Measurements from ENCODE around the gene C2CD5.
"Not testable (repeated sequence)": the region's sequence is repeated elsewhere in the genome, so short reads cannot be mapped to it uniquely, and the experiment has no call there.

The C2CD5 gene

DNA sequence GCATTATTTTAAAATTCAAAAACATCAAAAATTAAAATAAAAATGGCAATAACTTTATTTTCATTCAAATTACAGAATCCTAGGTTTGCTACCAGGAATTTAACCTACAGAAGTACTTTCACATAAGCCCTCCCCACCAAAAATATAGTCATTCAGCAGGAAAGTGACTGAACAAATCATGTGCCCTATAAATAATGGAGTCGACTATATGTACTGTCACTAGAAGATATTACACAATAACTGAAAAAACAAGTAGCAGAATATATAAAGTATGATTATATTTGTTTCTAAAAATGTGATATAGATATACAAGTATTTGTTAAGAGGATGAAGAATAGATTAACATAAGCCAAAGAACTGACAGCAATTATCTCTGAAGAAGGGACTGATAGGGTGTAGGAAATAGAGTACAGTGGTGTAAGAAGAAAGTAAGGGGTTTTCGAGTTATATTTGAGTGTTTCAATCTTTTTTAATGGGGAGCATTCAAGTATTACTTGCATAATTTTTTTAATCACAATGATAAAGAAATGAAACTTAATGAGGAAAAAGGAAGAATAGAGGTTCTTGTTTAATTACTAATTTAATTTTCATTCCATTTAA lies 7.9 kb downstream of the C2CD5 start:
- no peak for DNase-seq

DNA sequence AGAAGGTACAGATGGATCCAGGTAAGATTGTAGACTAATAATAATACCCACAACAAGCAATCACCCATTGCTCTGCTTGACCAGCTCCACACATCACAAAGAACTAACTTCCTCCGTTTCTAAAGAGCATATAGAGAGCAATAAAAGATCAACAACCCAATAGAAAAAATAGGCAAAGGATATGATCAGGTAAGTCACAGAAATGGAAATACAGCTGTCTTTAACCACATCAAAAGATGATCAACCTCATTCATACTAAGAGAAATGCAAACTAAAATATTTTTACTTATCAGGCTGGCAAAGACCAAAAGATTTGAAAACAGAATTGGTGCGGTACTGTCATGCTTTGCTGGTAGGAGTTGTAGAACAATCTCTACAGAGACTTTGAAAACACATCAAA lies 8.9 kb downstream of the C2CD5 start:
- DNase-seq: peak; percentile 10

DNA sequence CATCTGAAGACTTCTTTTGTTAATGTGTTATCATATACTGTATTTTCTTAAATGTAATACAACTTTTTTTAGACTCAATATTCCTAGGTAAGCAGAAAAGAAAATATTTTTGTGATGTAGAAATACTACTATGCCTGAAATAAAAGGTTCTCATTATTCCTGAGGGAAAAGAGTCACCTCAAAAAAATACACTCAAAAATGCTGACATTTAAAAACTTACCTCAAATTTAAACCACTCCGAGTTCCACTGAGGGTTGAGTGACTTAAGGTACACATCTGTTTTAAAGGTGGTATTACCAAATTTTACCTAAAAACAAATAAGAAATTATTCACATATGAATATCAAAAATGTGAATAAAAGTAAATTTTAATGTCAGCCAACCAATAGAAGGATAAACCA lies 9.3 kb downstream of the C2CD5 start:
- DNase-seq: no peak

DNA sequence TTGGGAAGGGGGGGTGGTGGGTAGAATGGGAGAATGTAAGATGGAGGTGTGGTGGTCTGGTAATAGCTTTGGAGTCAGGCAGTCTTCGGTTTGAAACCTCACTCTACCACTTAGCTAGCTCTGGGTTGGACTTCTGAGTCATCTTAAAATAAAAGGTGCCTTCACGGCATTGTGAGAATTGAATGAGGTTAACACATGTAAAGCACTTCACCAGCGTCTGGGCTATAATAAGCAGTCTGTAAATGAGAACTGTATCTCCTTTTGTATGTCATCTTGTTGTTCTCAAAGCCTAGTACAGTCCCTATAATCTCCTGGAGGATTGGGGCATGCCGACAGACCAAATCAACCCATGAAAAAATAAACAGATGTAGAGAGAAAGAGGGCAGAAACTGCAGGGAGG lies 11.2 kb downstream of the C2CD5 start:
- DNase-seq: no peak

DNA sequence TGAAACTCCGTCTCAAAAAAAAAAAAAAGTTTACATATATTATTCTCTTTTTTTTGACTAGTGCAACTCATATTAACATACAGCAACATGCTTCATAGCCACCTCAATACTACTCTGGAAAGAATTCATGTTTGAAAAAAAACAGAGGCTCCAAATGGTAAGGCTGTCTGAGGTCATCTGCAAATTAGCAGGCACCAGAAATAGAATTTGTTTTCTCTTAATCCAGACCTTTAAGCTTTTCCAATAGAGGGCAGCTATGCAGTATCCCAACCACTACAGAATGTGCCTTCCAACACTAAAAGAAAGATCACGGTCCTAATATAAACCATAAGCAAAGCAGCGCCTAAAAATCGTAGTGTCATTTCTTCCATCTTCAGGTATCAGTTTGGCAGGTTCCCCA lies 12.0 kb downstream of the C2CD5 start:
- DNase-seq: no peak

DNA sequence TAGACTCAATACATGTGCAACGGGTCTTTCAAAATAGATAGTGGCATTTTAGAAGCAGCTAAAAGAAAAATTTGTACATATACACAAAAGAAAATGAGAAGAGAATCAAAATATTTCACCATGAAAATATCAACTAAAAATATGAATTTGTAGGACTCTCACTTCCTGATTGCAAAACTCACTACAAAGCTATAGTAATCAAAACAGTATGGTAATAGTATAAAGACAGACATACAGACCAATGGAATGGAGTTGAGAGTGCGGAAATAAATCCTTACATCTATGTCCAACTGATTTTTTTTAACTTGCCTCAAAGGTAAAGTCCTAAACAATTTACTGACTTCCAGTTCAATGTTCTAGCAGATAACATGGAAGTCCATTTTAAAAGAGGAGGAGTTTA lies 13.1 kb downstream of the C2CD5 start:
- no peak for DNase-seq

DNA sequence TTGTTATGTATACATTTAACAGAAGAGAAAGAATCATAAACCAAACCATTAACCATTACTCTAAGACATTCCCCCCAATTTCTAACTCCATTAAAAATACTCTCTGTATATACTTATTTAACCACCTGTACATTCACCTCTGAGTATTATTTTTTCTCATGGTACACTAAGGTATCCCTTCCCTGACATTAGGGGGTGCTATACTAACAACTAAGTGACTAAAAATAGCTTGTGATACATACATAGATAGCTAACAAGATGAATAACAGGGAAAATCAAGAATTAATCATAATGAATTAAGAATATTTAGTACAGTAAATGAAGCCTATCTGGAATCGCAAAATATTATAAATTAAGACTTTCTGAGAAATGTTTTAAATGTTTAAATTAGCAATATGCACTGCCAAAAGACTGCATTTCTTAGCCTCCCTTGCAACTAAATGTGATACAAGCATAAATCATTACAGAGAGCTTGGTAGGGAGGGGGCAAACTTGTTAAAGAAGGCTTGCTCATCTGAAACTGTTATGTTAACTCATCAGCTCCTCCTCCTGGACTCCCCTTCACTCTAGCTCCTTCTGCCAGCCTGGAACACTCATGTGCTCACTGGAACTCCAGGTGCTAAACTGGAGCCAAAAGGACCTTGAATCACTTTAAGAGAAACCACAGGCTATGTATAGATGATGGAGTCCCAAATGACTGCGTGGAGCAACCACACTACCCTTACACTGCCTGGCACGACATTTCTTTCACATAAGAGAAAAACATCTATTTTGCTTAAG lies 14.9 kb downstream of the C2CD5 start:
- DNase-seq: peak; percentile 57

DNA sequence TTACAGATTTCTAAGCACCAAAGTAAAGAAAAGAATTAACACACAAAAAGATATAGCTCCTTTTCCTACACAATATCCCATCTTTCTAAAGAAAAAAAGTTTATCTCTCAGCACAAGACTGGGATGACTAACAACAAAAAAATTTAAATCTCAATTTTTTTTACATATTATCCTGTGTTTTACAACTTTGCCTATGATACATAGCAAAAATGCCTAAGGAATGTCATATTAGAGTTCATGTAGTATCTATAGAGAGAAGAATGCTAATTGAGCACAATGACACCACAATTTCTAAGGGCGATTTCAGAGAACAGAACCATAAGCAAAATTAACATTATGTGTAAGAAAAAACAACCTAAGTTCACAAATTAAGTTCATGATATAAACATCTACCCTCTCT lies 16.3 kb downstream of the C2CD5 start:
- no peak for DNase-seq

DNA sequence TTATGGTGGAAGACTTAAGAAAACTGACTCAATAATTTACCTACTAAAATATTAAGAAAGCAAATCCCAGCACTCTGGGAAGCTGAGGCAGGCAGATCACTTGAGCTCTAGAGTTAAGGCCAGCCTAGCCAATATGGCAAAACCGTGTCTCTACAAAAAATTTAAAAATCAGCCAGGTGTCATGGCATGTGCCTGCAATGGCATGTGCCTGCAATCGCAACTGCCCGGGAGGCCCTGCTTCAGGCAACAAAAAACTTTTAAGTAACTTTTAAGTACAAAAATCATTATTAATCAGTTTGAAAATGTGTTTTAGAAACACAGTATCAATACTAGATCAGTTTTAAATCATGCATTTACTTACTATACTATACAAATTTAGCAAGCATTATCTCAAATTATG lies 17.5 kb downstream of the C2CD5 start:
- DNase-seq: no peak

DNA sequence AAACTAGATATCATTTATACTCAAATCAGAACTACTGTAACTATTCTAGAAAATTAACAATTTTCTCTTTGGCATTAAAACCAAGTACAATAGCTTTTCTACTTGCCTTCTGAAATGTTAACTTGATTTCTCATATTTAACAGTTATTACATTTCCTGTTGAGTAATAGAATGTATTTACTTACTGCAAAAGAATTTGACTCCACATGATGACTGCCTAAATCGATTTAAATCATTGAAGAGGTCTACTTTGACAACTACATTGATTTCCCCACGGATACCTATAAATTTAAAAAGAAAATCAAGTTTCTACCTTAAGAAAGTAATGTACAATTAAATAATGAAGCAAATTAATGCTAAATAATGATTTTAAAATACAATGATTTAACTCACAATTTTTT lies 18.9 kb downstream of the C2CD5 start:
- no peak for DNase-seq

DNA sequence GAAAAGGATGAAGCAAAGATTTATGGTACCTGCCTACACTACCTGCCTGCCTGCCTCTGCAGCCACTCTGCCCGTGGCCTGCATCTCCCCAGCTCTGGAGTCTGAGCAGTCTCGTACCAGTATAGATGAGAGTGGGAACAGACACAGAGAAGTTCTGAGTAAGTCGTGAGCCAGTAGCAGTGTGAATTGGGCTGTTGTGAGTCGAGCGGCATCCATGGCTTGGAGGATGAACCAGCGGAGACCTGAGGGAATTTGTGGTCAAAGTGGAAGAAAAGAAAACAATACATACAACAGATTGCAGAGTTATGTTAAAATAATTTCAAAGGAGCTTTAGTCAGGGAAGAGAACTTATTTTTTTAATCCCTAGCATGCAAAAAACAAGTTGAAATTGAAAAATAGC lies 25.3 kb downstream of the C2CD5 start:
- DNase-seq: no peak

DNA sequence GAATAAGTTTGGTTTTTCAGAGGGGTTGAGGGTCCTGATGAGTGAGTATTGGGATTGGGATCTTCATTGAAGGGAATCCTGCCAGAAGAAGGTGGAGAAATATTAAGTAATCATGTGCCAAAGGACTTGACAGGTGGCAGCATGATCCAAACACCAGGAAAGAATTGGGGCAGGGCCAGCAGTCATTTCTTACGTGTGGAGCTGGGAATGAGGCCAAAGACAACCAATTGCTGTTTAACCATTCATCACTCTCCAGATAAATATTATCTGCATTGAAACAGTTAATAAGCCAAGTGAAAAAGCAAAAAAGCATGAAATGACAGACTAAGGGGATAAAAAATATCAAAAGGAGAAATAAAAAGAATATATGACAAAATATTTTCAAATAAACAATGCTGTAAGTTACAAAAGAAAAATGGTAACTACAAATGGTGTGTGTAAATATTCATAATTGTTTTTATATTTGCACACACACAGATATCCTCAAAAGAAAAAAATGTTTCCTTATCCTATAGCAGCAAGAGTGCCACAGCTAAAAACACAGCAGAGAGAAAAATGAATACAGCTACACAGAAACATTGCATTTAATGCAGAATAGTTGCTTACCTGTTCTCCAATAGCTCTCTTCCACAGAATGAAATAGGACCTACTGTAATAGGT lies 26.2 kb downstream of the C2CD5 start:
- DNase-seq: no peak

DNA sequence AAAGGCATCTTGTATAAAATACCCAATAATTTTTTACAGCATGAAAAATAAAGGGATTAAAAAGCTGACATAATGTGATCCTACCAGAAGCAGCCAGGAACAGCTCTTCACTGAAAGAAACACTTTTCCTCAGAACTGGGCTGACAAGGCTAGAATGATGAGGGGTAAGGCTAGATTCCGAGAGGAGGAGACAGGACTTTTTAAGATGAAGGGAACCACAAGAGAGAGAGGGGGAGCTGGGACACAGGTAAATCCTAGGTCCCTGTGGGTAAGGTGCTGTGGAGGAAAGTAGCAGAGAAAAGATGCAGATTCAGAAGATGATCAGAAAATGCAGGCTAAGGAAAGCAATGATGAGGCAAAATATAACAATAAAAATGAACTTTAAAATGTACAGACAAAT lies 29.5 kb downstream of the C2CD5 start:
- DNase-seq: no peak

DNA sequence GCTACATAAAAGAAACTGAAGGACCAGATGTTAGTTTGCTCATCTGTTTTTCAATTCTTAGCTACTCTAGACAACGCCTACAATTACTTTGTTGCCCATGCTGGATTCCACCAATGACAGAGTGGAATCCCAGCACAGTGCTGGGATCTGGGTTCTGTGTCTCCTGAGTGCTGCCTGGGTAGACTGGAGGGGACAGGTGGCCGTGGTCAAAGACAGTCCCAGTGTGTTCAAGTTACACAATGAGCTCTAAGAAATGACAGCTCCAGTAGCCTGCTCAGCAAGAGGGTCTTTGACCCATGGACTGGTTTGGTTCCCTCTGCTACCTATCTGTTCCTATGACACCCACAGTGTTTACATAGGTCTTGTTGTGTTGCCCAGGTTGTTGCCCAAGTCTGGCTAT lies 38.5 kb downstream of the C2CD5 start:
- DNase-seq: no peak

DNA sequence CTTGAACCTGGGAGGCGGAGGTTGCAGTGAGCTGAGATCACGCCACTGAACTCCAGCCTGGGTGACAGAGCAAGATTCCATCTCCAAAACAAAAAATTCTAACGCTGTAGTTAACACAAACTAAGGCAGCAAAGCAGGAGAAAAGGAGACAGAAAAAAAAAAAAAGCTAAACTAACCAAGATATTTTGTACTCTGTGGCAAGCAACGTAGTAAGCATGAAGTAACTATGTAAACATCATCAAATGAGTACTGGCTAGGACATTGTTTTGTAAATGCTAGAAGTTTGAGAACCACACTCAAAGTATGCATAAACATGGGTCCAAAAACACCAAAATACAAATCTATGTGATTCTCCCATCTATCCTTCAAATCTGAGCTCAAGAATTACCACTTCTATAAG lies 44.2 kb downstream of the C2CD5 start:
- DNase-seq: no peak

DNA sequence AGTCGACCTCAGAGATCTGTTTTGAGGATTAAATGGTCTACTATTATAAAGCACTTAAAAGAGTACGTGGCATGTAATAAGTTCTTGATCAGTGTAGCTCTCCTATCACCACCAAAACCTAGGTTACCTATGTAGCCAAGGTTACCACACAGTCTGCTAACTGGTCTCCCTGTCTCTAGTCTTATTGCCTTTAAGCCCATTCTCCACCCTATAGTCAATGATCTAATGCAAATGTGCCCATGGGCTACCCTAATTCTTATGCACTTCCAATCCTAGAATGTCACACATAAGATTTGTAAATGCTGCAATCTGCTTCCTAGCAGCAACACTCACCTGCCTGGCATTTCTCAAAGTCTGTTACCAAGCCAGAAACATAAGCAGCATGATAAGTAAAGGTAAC lies 44.9 kb downstream of the C2CD5 start:
- DNase-seq: no peak

DNA sequence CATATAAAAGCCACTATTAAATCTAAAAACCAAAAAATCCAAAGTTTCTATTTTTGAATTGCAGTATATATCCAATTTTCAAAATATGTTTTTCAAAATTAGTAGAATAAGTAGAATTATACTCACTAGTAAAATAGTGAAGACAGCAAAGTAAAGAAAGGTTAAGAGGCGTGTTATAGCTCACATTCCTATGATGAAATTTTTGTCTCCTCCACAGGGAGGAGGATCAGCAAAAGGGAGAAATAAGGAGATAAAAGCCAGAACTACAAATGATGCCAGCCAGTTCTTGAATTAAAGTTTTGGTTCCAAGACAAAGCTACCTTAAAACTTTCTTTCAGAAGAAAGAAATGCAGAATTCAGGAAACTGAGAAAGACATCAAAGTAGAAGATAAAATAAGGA lies 50.0 kb downstream of the C2CD5 start:
- no peak for DNase-seq

DNA sequence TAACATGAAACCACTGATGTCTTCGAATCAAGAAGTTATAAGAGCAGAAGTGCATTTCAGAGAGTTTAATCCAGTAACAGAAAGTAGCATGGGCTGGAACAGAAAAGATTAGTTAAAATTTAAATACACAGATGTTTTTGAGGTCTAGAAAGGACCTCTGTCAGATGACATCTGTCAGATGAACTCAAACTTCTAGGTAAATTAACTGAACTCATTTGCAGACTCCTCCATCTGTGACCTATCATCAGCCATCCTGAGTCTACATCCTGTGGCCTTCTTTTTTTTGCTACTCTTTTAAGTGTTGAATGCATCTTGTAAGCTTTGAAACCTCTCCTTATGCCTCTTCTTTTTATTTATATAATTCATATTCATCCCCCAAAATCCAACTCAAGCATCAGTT lies 53.3 kb downstream of the C2CD5 start:
- DNase-seq: no peak

DNA sequence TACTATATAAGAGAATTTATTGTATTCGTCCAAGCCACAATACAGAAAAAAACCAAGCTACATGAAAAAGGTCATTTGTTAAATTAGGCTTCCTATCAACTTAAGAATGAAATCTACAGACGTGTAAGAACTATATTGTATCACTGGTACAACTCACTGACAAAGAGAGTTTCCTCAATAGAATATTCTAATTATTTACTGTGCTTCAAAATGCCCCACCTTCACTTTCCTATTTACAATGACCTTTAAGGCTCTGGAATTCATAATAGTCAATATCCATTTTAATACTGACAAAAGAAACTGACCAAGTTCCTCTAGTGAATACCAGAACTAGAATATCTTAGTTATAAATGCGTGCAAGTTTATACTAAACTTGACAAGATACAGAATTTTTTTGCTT lies 55.9 kb downstream of the C2CD5 start:
- no peak for DNase-seq

DNA sequence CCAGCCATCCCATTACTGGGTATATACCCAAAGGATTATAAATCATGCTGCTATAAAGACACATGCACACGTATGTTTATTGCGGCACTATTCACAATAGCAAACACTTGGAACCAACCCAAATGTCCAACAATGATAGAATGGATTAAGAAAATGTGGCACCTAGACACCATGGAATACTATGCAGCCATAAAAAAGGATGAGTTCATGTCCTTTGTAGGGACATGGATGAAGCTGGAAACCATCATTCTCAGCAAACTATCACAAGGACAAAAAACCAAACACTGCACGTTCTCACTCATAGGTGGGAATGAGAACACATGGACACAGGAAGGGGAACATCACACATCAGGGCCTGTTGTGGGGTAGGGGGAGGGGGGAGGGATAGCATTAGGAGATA lies 56.7 kb downstream of the C2CD5 start:
- DNase-seq: not testable (repeated sequence)

DNA sequence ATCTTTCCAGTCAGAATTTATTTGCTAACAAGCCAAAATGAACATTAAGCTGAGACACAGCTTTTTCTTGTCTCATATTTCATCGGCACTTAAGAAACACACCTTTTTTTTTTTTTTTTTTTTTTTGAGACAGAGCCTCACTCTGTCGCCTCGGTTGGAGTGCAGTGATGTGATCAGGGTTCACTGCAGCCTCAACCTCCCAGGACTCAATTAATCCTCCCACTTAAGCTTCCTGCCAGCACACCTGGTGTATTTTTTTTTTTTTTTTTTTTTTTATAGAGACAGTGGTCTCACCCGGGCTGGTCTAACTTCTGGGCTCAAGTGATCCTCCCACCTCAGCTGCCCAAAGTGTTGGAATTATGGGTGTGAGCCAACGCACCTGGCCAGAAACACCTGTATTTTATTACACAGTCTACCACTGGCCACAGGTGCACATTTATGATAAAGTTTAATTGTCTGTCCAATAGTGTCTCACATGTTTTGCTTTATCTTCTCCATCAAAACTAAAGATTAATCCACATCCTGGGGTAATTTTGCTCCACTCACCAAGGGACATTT lies 62.7 kb downstream of the C2CD5 start:
- no peak for DNase-seq

DNA sequence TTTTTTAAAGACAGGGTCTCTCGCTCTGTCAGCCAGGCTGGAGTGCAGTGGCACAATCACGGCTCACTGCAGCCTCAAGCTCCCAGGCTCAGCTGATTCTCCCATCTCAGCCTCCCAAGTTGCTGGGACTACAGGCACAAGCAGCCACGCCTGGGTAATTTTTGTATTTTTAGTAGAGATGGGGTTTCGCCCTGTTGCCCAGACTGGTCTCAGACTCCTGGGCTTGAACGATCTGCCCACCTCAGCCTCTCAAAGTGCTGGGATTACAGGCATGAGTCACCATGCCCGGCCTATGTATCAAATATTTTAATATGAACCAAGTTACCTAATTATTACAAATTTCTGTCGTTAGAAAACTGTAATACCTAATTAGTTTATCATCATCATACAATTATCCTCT lies 63.5 kb downstream of the C2CD5 start:
- DNase-seq: not testable (repeated sequence)

DNA sequence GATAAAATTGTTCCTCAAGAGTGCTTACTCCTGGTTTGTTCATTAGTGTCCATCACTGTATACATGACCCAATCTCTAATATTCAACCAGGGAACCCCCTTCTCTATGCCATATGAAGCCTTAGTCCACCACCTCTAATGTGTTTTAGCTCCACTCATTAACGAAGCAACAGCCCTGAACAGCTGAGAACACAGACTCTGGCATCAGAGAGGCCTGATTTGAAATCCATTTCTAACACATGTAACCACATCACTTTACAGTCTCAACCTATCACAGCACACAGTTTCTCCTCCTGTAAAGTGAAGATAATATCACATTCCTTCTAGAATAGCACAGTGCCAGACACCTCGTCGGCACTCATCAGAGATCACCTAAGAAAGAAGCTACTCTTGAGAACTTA lies 64.3 kb downstream of the C2CD5 start:
- DNase-seq: no peak

DNA sequence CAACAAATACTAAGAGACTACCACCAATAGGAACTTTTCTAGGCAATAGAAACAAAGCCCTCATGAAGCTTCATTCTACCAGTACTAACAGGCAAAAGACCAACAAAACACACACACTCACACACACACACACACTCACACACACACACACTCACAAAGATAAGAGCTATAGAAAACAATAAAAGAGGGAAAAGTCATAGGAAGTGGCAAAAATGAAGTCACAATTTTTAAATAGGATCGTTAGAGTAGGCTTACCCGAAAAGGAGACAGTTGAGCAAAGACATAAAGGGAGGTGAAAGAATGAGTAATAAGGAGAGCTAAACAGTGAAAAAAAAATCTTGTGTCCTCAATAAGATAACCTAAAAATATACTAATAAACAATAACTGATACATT lies 66.5 kb downstream of the C2CD5 start:
- DNase-seq: no peak
